GM12864 (cell line): Measurements from ENCODE around the gene C19orf67.

Experiments used
- DNase-seq: peaks from one replicate; pipeline ENCODE4 v3.0.0-alpha.2; 2011; ENCODE audit warnings: low read depth
- H3K4me3 ChIP-seq: 2 replicates; pipeline ENCODE4 v1.5.1; 2011; ENCODE audit warnings: mild to moderate bottlenecking, low read depth, low read length, control low read depth
- TF ChIP-seq, protein P1 (sequence below): IDR thresholded peaks from 2 replicates; pipeline ENCODE4 v1.5.1; 2011; ENCODE audit warnings: low read depth, mild to moderate bottlenecking, moderate library complexity, low read length, control low read depth, inconsistent platforms; ENCODE audit errors: missing control alignments

Gene C19orf67

DNA sequence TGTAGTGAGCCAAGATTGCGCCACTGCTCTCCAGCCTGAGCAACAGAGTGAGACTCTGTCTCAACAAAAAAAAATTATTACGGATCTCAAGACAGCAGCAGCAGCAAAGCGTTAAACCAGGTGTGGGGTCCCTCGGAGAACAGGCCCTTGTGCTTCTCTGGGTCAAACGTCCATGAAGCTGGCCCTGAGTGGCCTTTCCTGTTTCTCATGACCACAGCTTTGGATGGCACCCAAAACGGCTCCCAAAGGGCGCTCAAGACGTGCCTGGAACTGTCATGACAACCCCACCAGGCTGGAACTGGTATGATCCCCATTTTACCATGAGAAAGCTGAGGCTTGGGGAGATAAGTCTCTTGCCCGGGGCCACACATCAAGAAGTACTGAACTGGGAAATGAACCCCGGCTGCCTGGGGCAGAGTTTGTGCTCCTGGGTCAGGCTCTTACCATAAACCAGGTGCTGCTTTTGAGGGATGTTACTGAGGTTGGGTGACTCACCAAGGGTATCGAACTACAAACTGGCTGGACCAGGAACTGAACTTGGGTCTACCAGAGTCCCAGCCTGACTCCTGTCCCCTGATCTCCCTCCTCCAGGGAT is 16.6 kb upstream of the C19orf67 start:
- no peak for DNase-seq
- TF ChIP-seq, protein P1, sequence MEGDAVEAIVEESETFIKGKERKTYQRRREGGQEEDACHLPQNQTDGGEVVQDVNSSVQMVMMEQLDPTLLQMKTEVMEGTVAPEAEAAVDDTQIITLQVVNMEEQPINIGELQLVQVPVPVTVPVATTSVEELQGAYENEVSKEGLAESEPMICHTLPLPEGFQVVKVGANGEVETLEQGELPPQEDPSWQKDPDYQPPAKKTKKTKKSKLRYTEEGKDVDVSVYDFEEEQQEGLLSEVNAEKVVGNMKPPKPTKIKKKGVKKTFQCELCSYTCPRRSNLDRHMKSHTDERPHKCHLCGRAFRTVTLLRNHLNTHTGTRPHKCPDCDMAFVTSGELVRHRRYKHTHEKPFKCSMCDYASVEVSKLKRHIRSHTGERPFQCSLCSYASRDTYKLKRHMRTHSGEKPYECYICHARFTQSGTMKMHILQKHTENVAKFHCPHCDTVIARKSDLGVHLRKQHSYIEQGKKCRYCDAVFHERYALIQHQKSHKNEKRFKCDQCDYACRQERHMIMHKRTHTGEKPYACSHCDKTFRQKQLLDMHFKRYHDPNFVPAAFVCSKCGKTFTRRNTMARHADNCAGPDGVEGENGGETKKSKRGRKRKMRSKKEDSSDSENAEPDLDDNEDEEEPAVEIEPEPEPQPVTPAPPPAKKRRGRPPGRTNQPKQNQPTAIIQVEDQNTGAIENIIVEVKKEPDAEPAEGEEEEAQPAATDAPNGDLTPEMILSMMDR, result no peak
- no peak overlapping the region for H3K4me3 ChIP-seq

DNA sequence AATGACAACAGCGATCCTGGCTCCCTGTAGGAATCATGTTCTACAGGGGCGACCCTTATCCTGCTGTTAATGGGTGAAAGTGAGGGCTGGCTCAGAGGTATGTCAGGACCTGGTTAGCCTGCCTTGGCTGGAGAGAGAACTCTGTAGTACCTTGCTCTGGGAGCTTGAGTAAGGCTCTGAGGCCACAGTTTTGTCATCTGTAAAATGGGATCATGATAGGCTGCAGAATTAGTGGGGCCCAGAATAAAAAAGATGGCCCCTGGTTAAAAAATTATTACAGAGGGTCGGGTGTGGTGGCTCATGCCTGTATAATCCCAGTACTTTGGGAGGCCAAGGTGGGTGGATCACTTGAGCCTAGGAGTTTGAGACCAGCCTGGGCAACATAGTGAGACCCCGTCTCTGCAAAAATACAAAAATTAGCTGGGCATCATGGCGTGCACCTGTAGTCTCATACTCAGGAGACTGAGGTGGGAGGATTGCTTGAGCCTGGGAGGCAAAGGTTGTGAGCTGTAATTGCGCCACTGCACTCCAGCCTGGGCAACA is 15.5 kb upstream of the C19orf67 start:
- H3K4me3 ChIP-seq, result no peak overlapping the region
- TF ChIP-seq, protein P1, result no peak
- DNase-seq, result no peak

DNA sequence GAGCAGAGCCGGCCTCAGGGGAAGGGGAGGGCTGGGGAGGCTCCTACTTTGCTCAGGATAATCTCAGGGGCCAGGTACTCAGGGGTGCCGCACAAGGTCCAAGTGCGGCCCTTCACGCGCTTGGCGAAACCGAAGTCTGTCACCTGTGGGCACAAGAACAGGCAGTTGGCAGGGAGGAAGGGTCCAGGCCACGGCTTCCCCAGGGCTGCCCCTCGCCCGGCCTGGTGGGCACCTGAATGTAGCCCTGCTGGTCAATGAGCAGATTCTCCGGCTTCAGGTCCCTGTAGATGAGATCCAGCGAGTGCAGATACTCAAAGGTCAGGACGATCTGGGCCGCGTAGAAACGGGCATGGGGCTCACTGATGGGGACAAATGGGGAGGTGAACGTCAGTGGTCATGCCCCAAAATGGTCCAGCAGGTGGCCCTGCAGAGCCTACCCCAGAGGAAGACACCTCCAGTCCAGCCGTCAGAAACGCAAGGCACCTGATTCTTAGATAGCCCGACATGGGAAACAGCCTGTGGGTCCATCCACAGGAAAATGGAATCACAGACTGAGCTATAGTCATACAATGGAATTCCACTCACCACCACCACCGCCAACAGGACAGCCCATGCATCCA is 12.1 kb upstream of the C19orf67 start:
- no peak overlapping the region for H3K4me3 ChIP-seq
- TF ChIP-seq, protein P1, result no peak
- DNase-seq, result no peak

DNA sequence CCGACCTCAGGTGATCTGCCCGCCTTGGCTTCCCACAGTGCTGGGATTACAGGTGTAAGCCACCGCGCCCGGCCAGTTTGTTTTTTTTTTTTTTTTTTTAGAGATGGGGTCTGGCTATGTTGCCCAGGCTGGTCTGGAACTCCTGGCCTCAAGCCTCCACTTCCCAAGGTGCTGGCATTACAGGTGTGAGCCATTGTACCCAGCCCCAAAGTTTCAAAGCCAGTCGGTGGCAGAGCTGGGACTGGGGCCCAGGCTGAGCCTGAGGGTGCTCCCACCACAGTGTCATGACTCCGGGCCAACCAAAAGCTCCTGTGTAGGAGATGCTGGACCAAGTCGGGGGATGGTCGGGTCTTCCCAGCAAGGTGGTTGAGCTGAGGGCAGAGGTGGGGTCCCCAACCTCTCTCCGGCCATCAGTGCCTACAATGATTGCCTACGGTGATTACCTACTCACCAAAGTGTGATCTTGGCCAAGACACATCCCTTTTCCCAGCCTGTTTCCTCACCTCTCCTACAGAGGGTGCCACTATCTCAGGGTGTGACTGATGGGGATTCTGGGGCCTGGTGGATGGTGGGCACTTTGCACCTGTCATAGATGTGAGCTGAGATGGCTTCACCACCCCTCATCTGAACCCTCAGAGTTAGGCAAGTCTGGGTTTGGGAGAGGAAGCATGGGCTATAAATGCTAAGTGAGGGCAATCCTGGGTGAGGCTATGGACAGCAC is 10.8 kb upstream of the C19orf67 start:
- DNase-seq, result no peak
- H3K4me3 ChIP-seq, result no peak overlapping the region
- TF ChIP-seq, protein P1, result no peak

DNA sequence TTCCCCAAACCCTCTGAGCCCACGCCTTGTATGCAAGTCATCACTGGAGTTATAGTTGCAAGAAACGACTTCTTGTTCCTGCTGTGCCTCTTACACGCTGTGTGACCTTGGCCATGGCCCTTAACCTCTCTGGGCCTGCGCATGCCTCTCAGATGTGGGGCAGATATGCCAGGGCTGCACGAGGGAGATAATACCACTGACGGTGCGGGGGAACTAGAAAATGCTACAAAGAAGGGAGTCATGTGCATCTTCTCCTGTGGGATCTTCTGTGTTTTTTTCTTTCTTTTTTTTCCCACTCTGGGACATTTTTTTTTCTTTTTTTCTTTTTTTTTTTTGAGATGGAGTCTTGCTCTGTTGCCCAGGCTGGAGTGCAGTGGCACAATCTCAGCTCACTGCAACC is 9.3 kb upstream of the C19orf67 start:
- TF ChIP-seq, protein P1, result no peak
- DNase-seq, result no peak
- no peak overlapping the region for H3K4me3 ChIP-seq

DNA sequence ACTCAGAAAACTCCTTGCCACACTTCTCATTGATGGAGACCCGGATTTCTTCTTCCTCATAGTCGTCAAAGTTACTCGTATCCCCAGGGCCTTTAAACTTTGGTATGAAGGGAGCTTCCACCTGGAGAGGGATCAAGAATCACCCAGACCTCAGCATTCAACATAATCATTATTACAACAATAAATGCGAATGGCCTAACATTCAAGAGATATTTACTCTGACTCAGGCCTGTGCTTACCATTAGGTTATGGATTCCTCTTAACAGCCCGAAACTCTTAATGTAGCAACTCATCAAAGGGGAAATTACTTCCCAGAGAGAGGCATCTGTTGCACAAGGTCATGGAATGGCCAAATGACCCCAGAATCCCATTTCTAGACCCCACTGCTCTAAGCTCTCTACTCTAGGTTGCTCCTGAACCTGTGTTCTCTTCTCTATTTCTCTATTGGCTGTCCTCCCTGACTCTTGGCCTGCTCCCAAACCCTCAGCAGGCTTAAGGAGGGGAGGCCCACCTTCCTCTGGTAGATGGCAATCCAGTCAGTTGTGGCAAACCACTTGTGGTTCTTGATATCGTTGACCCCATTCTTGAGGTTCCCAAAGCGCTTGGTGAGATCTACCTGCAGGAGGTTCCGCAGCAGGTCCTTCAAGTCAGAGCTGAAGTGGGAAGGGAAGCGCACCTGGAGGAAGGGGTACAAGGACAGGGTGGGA is 7.7 kb upstream of the C19orf67 start:
- no peak for DNase-seq
- no peak overlapping the region for H3K4me3 ChIP-seq
- TF ChIP-seq, protein P1, result no peak
